K562 (cell line): ENCODE data around the gene ZNF514. TPM values are rescaled to one million over a fixed set of nuclear protein-coding genes. Genes with fewer than 3 reads are reported as not detected.

Experiments used
- BHLHE40 ChIP-seq: IDR thresholded peaks from 2 replicates; pipeline ENCODE4 v1.6.1; 2011; ENCODE audit warnings: low read length, improper control_type of control experiment
- DPF2 ChIP-seq: fragments of 450-650 bp; IDR thresholded peaks from 2 replicates; pipeline ENCODE4 v1.6.1; 2016
- E2F6 ChIP-seq, 2 experiments: IDR thresholded peaks; 2 replicates each; pipeline ENCODE4 v1.6.1; 2011; ENCODE audit warnings: borderline replicate concordance in 1 of 2, control low read depth in 1 of 2, low read depth in 1 of 2, low read length in 1 of 2, mild to moderate bottlenecking in 1 of 2, mixed read lengths in 1 of 2, moderate library complexity in 1 of 2; ENCODE audit not compliant: insufficient read depth in 1 of 2, insufficient read length in 1 of 2, poor library complexity in 1 of 2, severe bottlenecking in 1 of 2; ENCODE audit errors: extremely low read depth in 1 of 2
- EHMT2 ChIP-seq: fragments of 450-650 bp; IDR thresholded peaks from 2 replicates; pipeline ENCODE4 v1.6.1; 2018; ENCODE audit warnings: antibody characterized with exemption
- ESRRA ChIP-seq: fragments of 450-650 bp; IDR thresholded peaks from 2 replicates; pipeline ENCODE4 v1.6.1; 2014; ENCODE audit warnings: low read depth, mild to moderate bottlenecking, moderate library complexity, borderline replicate concordance
- FOXP4 ChIP-seq: sonication (generic); formaldehyde crosslinking; IDR thresholded peaks from 2 replicates; pipeline ENCODE4 v1.8.0; 2022; ENCODE audit warnings: mild to moderate bottlenecking, missing genetic modification reagents, borderline replicate concordance
- HDAC2 ChIP-seq: fragments of 450-650 bp; IDR thresholded peaks from 2 replicates; pipeline ENCODE4 v1.6.1; 2016; ENCODE audit warnings: mild to moderate bottlenecking
- KDM5B ChIP-seq: fragments of 200-600 bp; sonication (generic); IDR thresholded peaks from 2 replicates; pipeline ENCODE4 v1.6.1; 2012; ENCODE audit warnings: low read depth, mild to moderate bottlenecking, moderate library complexity, low read length, control low read depth, inconsistent platforms; ENCODE audit not compliant: insufficient replicate concordance
- MAZ ChIP-seq, 2 experiments: fragments of 450-650 bp in 1 of 2; sonication (generic) in 1 of 2; formaldehyde crosslinking; IDR thresholded peaks in 1 of 2; conservative IDR thresholded peaks in 1 of 2; 2 replicates each; pipeline versions ENCODE4 v1.4.0 to v1.5.0; 2020; ENCODE audit warnings: mild to moderate bottlenecking in 1 of 2, missing genetic modification reagents in 1 of 2
- VEZF1 ChIP-seq: fragments of 200-800 bp; sonication (Bioruptor generic); IDR thresholded peaks from 2 replicates; pipeline ENCODE4 v1.6.1; 2017; ENCODE audit warnings: missing genetic modification characterization, missing compliant biosample characterization
- YY1 ChIP-seq, 3 experiments: IDR thresholded peaks; 2 replicates each; pipeline ENCODE4 v1.6.1; 2011; ENCODE audit warnings: low read length in 2 of 3, mild to moderate bottlenecking in 2 of 3, moderate library complexity in 2 of 3, borderline replicate concordance in 1 of 3, control low read depth in 1 of 3, low read depth in 1 of 3; ENCODE audit not compliant: insufficient read depth in 3 of 3, insufficient replicate concordance in 2 of 3, control insufficient read depth in 1 of 3, insufficient read length in 1 of 3; ENCODE audit errors: extremely low read depth in 1 of 3
- polyA plus RNA-seq, 8 experiments: library from polyadenylated mRNA; depleted of rRNA in 4 of 8; stranded (reverse) in 5 of 8; unstranded in 3 of 8; fragments of >200 nt; fragmentation: Nextera tagmentation in 2 of 8; fragmentation: Illumina TruSeq in 1 of 8; extraction: Ambion mirVana in 2 of 8; extraction: Trizol in 1 of 8; gene quantifications; 2 replicates each; pipeline versions ENCODE4 v1.2.1 to v1.2.3, GENCODE V29; 2011 to 2014; ENCODE audit warnings: inconsistent platforms in 1 of 8, missing spikeins in 1 of 8
- total RNA-seq, 7 experiments: library from RNA; depleted of rRNA in 6 of 7; stranded (reverse); fragments of >200 nt in 6 of 7; fragmentation: Illumina TruSeq in 2 of 7; extraction: Trizol in 2 of 7; gene quantifications; 2 replicates each; pipeline versions ENCODE4 v1.2.1 to v1.2.3, GENCODE V29; 2011 to 2021; ENCODE audit warnings: low replicate concordance in 1 of 7
- TF ChIP-seq, protein P1 (sequence below), 3 experiments: IDR thresholded peaks in 2 of 3; conservative IDR thresholded peaks in 1 of 3; 2 replicates each; pipeline ENCODE4 v1.5.1; 2011 to 2012; ENCODE audit warnings: low read length in 3 of 3, mild to moderate bottlenecking in 3 of 3, control low read depth in 2 of 3, improper control_type of control experiment in 1 of 3, inconsistent platforms in 1 of 3, low read depth in 1 of 3, mixed read lengths in 1 of 3, moderate library complexity in 1 of 3; ENCODE audit not compliant: insufficient read depth in 2 of 3
- TF ChIP-seq, protein P2 (sequence below): fragments of 450-650 bp; IDR thresholded peaks from 2 replicates; pipeline ENCODE4 v1.6.1; 2018; ENCODE audit warnings: mild to moderate bottlenecking, low read depth; ENCODE audit not compliant: partially characterized antibody
- TF ChIP-seq, protein P3 (sequence below): sonication (generic); formaldehyde crosslinking; IDR thresholded peaks from 2 replicates; pipeline ENCODE4 v1.9.0; 2022; ENCODE audit warnings: mild to moderate bottlenecking, missing genetic modification reagents

The ZNF514 gene
- total and polyA plus RNA-seq, 9 of the 15 experiments (the other 6 are each of a cell fraction or from before 2014, with no cell fraction given): 7.5 to 17.7 (median 11.4) TPM

DNA sequence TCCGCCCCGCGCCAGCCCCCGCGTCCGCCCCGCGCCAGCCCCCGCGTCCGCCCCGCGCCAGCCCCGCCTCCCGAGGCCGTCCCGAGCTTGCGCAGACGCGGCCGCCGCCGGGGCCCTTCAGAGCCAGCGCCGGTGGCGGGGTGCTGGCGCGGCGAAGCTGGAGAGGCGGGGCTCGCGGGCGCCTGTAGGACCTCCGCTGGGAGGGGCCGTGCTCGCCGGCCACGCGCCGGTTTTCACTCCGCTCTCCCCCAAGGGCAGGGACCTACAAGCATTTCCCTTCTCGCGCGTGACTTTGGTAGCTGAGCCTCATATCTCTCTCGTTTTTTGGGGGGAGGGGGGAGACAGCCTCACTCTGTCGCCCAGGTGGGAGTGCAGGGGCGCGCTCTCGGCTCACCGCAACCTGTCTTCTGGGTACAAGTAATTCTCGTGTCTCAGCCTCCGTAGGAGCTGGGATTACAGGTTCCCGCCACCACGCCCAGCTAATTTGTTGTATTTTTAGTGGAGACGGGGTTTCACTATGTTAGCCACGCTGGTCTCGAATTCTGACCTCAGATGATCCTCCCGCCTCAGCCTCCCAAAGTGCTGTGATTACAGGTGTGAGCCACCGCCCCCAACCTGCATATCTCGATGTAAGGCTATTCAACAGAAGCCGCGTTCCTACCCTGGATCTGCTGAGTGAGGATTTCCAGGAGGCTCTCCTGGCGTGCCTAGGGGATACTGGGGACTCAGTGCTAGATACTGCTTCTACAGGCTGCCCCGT lies at the start of gene ZNF514 (continued):
- no peak for TF ChIP-seq FOXP4 (CRISPR knock-in tag)
- TF ChIP-seq, protein P1, sequence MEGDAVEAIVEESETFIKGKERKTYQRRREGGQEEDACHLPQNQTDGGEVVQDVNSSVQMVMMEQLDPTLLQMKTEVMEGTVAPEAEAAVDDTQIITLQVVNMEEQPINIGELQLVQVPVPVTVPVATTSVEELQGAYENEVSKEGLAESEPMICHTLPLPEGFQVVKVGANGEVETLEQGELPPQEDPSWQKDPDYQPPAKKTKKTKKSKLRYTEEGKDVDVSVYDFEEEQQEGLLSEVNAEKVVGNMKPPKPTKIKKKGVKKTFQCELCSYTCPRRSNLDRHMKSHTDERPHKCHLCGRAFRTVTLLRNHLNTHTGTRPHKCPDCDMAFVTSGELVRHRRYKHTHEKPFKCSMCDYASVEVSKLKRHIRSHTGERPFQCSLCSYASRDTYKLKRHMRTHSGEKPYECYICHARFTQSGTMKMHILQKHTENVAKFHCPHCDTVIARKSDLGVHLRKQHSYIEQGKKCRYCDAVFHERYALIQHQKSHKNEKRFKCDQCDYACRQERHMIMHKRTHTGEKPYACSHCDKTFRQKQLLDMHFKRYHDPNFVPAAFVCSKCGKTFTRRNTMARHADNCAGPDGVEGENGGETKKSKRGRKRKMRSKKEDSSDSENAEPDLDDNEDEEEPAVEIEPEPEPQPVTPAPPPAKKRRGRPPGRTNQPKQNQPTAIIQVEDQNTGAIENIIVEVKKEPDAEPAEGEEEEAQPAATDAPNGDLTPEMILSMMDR (IDR thresholded peaks at IDR 0.05 in 2 of 3, conservative IDR thresholded peaks at IDR 0.05 in 1 of 3; ENCODE audit: insufficient read depth in 2 of 3, low read depth in 1 of 3, low read length in 3 of 3): no peak
- peak; percentile 61 to 75; a peak in 3 of 4 replicates for TF ChIP-seq MAZ (CRISPR knock-in tag; conservative IDR thresholded peaks at IDR 0.05 in 1 of 2, IDR thresholded peaks at IDR 0.05 in 1 of 2)
- peak in 1 of 2 experiments; percentile 70 for TF ChIP-seq E2F6 (IDR thresholded peaks at IDR 0.05; ENCODE audit: borderline replicate concordance in 1 of 2, extremely low read depth in 1 of 2, insufficient read depth in 1 of 2, insufficient read length in 1 of 2, low read depth in 1 of 2, low read length in 1 of 2, poor library complexity in 1 of 2, severe bottlenecking in 1 of 2)
- TF ChIP-seq, protein P2, sequence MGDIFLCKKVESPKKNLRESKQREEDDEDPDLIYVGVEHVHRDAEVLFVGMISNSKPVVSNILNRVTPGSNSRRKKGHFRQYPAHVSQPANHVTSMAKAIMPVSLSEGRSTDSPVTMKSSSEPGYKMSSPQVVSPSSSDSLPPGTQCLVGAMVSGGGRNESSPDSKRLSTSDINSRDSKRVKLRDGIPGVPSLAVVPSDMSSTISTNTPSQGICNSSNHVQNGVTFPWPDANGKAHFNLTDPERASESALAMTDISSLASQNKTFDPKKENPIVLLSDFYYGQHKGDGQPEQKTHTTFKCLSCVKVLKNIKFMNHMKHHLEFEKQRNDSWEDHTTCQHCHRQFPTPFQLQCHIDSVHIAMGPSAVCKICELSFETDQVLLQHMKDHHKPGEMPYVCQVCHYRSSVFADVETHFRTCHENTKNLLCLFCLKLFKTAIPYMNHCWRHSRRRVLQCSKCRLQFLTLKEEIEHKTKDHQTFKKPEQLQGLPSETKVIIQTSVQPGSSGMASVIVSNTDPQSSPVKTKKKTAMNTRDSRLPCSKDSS: no peak
- TF ChIP-seq ESRRA: no peak
- 0 out of 2 replicates have a peak, but pooled peaks have one; percentile 44 for TF ChIP-seq BHLHE40
- peak in 1 of 3 experiments; percentile 16 for TF ChIP-seq YY1 (IDR thresholded peaks at IDR 0.05; ENCODE audit: borderline replicate concordance in 1 of 3, control insufficient read depth in 1 of 3, extremely low read depth in 1 of 3, insufficient read depth in 3 of 3, insufficient read length in 1 of 3, insufficient replicate concordance in 2 of 3, low read depth in 1 of 3, low read length in 2 of 3)
- TF ChIP-seq EHMT2: no peak
- TF ChIP-seq HDAC2: no peak
- TF ChIP-seq DPF2: 0 out of 2 replicates have a peak, but pooled peaks have one; percentile 24
- TF ChIP-seq, protein P3, sequence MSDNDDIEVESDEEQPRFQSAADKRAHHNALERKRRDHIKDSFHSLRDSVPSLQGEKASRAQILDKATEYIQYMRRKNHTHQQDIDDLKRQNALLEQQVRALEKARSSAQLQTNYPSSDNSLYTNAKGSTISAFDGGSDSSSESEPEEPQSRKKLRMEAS (CRISPR knock-in tag): peak; percentile 71
- TF ChIP-seq VEZF1 (CRISPR knock-in tag): peak; percentile 96
- peak; percentile 63 for TF ChIP-seq KDM5B
